Left renal pelvis (tissue), 4 donors: ENCODE results near the gene INPP5A. TPM values are rescaled to one million over a fixed set of nuclear protein-coding genes. Genes with fewer than 3 reads are reported as not detected.

Source experiments
- DNase-seq, 4 donors: peaks; one replicate each; pipeline ENCODE4 v3.0.0-alpha.2; 2013; ENCODE audit warnings: low read depth in 4 of 4, low spot score in 3 of 4
- polyA plus RNA-seq, 4 donors: library from polyadenylated mRNA; unstranded; fragments of 120-200 nt; gene quantifications; one replicate each; pipeline ENCODE4 v1.2.1, GENCODE V29; 2013; ENCODE audit not compliant: insufficient read length in 4 of 4

Gene INPP5A
- polyA plus RNA-seq, 4 donors = 29.0 to 40.2 (median 35.5) TPM

DNA sequence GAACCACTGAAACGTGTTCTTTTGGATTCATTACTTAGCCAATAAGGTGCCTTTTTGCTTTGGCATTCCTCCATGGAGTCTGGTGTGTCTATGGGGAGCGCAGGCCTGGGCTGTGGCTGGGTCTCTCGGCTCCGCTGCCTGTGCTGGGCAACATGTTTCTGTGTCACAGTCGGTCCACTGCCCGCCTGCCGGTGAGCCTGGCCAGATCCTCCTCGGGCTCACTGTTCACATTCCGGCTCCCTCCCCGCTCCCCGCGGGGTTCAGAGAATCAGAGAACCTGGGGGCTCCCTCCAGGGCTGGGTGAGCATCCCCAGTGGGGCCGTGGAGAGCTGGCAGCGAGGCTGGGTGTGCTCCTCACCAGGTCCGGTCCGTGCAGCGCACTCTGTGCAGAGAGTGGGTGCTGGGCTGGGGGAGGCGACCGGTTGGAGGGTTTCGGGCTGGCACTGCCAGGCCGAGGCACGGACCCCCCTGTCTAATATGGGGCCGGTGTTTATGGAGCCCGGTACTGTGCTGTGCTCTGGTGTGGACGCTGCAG is 70.4 kb downstream of the INPP5A start:
- DNase-seq = no peak

DNA sequence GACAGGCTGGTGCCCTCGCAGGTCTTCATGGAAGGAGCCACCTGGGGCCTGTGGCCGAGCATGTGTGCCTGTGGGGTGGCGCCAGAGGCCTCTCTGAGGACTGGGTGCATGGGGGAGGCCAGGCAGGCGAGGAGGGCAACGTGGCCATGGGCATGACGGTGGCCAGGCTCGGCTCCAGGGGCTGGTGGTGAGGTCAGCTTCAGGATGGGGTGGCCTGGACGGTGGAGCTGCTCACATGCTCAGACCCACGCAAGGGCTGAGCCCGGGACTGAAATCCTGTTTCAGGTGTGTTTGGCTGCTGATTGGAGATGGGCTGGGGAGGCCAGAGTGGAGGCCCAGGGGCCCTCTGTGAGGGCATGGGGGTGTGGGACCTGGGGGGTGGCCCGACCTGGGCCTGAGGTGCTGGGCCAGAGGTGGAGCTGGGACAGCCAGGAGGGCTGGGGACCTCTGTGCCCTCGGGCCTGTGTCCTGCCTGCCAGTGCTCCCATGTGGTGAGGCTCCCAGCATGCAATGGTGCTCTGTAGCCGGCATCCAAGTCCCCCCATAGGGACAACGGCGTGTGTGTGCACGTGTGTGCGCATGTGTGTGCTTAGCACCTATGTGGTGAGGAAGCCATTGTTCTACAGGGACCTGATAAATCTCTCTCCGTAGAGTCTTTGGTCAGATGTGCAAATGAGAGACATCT is 71.1 kb downstream of the INPP5A start:
- DNase-seq = no peak

DNA sequence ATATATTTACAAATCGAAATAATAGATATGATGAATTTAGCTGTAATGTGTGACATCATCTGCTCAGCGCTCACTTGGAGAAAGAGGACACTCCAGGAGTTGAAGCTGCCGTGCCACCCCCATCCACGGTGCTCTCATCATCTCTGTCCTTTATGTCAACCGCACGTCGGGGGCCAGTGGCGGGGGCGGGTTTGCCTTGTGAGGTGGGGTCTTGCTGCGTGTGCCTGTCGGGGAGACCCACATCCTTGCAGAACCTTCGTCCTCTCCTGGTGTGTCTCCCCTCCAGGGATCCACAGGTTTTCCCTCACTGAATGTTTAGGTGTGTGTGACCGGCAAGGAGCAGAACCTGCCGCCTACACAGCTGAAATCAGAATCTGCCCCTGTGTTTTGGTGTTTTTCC is 71.6 kb downstream of the INPP5A start:
- no peak for DNase-seq

DNA sequence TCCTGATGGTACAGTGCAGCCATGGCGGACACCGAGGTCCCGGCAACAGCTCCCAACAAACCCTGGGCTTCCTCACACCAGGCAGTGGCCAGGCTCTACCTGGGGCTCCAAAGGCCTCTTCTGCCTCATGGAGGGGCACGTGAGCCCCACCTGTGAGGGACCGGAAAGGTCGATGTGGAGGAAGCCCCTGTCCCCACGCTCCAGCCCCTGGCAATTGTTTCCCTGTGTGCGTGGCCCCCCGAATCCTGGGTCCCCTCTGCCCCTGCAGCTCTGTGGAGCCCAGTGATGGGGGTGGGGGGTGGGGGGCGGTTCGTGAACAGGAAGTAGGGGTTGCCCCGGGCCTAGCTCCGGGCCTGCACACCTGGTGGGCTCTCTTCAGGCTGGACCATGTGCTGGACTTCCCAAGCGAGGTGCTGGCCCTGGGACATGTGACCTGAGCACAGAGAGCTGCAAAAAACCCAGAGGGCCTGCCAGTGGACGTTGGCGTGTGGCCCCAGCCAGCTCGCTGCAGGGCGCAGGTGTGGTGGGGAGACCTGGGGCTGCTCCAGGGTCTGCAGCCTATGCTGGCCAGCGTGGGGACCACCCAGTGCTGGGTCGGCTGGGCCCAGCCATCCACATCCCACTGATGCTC is 72.6 kb downstream of the INPP5A start:
- DNase-seq = no peak

DNA sequence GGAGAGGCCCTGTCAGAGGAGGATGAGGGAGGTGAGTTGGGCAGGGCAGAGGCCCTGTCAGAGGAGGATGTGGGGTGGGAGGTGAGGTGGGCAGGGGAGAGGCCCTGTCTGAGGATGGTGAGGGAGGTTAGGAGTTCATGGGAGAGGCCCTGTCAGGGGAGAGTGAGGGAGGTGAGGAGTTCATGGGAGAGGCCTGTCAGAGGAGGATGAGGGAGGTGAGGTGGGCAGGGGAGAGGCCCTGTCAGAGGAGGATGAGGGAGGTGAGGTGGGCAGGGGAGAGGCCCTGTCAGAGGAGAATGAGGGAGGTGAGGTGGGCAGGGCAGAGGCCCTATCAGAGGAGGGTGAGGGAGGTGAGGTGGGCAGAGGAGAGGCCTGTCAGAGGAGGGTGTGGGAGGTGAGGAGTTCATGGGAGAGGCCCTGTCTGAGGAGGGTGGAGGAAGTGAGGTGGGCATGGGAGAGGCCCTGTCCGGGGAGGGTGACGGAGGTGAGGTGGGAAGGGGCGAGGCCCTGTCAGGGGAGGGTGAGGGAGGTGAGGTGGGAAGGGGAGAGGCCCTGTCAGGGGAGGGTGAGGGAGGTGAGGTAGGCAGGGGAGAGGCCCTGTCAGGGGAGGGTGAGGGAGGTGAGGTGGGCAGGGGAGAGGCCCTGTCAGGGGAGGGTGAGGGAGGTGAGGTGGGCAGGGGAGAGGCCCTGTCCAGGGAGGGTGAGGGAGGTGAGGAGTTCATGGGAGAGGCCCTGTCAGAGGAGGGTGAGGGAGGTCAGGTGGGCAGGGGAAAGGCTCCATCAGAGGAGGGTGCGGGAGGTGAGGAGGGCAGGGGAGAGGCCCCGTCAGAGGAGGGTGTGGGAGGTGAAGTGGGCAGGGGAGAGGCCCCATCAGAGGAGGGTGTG is 73.7 kb downstream of the INPP5A start:
- DNase-seq = no peak

DNA sequence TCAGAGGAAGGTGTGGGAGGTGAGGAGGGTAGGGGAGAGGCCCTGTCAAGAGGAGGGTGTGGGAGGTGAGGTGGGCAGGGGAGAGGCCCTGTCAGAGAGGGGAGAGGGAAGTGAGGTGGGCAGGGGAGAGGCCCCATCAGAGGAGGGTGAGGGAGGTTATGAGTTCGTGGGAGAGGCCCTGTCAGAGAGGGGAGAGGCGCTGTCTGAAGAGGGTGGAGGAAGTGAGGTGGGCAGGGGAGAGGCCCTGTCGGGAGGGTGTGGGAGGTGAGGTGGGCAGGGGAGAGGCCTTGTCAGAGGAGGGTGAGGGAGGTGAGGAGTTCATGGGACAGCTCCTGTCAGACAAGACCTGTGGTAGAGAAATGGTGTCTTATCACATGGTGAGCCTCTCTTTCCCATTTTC is 74.4 kb downstream of the INPP5A start:
- no peak for DNase-seq

DNA sequence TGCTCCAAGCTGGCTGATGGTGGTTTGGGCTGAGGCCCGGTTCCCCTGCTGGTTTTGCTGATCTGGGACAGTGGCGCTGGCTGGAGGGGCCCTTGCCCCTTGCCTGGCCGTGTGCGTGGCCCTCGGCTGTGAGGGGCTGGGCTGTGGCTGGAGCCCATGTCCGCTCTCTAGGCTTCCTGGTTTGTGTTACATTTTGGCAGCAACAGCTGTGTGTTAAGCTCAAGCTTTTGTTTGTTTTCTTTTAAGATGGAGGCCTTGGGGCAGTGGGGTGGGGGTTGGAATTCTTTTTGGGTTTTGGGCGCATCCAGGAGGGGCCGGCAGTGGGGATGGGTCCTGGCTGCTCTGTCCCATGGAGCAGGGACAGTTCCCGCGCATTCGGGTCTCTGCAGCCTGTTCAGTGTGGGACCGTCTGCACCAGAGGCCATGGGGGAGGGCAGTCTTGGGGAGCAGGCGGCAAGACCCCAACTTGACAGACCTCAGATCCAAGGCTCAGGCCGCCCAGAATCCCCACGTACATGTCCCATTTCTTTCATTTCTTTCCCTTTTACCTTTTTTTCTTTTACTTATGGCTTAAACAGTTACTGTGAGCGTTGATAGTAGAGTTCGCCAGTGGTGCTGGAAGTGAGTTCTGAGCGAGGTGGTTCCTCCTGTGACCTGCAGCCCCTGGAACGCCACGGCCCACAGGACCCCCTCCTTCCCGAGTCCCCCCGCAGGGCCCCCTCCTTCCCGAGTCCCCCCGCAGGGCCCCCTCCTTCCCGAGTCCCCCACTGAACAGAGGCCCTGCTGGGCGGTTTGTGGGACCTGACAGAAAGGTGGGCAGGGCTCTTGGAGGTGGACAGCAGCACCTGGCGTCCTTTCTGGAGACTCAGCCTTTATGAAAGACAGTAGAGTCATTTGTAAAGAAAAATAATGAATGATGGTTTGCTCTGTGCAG is 75.3 kb downstream of the INPP5A start:
- DNase-seq = no peak

DNA sequence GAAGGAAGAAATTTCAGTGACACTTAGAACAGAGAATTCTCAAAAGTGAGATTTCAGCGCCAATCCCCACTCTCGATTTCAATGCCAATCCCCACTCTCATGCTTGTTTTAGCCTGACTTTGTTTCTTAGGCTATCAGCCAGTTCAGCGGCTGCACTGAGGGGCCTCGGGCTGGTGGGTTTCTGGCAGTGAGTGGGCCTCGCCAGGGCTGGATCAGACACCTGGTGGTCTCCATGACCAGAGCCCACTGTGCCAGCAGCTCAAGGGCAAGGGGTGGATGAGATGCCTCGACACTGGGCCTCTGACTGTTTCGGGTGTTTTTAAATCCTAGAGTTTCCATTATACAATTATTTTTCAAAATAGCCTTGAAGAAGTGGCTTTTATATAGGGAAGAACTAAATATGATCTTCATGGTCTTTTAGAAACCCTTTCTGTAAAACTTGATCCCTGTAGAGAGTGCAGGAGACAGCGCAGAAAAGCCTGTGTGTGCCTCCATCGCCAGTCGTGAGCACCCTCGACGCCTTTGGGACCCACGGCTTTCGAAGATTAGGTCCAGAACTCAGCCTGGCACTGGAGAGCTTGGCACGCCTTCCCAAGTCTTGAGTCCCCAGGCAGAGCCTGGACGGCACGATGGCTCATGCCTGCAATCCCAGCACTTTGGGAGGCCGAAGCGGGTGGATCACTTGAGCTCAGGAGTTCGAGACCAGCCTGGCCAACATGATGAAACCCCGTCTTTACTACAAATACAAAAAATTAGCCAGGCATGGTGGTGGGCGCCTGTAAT is 76.2 kb downstream of the INPP5A start:
- no peak for DNase-seq

DNA sequence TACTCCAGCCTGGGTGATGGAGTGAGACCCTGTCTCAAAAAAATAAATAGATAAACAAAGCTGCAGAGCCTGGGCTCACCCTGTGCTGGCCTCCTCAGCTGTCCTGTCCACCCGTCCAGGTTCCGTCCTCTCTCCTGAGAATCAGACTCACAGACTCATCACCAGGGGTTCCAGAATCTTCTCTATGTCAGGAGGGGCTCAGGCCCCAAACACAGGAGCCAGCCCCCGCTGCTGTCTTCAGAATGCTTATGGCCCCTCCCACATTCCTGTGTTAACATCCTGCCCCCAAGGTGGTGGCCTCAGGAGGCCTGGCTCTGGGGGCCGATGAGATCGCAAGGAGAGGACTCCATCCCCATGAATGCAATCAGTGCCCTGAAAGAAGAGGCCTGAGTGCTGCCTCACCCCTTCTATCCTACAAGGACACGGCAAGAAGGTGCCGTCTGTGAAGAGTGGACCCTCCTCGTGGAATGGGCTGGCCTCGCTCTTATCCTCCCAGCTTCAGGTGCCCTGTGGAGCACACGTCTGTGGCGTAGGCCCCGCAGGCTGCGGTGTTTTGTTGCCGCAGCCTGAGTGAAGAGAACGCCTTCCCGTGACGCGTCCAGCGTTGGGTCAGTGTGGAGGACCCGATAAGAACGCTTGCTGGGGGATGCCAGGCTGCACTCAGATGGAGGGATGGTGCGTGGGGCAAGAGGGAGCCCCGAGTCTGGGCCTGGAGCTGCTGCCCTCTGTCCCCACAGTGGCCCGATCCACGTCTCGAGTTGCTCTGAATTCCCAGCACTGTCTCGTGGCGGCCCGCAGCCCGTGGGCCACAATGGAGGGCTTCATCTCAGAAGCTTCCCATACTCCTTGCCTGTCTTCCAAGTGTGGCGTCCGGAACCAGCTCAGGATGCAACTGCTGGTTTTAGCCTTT is 77.1 kb downstream of the INPP5A start:
- DNase-seq = no peak

DNA sequence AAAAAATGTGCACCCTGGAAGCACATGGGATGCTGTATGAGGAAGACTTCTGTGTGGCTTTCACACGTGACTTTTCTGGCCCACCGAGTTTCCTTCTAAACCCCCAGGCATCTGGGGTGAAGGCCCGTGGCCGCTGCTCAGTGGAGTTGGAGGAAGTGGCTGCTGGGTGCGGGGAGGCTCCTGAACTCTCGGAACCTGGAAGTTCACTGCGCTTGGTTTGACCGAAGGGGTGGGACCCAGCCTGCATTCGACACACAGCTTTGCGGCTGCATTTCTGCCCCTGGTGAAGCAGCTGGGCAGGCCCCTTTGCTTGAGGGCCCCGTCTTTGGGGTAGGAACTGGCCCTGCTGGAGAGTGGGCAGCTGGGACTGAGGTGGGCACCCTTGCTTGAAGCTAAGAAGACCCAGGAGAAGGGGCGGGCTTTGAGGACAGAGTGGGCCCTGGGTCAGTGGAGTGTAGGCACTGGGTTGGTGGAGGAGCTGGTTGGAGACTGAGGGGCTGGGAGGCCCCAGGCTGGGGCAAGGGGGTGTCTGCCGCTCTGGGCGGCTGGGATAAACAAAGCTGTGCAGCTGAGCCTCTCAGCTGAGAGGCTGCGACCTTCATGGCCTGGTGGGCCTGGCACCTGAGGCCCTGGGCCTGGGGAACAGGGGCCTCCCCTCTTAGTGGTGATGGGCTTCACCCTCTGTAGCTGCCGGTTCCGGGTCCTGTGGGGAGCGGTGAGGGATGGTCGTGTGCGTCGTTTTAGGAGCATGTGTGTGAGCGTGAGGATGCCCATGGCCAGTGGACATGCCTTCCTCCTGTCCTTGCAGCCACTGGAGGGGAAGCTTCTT is 78.0 kb downstream of the INPP5A start:
- no peak for DNase-seq

DNA sequence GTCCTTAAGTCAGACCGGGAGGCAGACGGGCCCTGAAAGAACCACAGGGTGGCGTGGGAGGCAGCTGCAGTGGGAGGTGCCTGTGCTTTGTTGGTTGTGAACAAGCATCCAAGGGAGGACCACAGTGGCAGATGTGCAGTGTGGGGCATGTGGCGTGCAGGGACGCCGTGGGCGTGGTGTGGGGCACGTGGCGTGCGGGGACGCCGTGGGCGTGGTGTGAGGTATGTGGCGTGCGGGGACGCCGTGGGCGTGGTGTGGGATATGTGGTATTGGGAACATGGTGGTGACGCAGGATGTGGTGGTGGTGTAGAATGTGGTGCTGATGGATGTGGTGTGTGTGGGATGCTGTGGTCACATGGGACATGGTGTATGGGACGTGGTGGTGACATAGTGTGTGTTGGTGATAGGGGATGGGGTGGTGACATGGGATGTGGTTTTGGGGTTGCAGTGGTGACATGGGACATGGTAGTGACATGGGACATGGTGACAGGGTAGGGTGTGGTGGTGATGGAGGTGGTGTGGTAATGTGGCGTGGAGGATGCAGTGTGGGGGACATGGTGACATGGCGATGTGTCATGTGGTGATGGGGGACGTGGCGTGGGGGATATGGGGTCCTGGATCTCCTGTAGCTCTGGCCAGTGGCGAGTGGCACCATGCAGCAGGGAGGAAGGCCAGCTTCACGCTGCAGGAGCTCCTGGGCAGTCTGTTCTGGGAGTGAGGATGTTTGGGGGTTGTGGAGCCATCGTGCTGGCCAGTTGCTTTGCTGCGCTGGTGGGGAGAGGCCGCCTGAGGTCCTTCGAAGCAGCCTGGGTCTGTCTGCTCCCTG is 78.8 kb downstream of the INPP5A start:
- no peak for DNase-seq

DNA sequence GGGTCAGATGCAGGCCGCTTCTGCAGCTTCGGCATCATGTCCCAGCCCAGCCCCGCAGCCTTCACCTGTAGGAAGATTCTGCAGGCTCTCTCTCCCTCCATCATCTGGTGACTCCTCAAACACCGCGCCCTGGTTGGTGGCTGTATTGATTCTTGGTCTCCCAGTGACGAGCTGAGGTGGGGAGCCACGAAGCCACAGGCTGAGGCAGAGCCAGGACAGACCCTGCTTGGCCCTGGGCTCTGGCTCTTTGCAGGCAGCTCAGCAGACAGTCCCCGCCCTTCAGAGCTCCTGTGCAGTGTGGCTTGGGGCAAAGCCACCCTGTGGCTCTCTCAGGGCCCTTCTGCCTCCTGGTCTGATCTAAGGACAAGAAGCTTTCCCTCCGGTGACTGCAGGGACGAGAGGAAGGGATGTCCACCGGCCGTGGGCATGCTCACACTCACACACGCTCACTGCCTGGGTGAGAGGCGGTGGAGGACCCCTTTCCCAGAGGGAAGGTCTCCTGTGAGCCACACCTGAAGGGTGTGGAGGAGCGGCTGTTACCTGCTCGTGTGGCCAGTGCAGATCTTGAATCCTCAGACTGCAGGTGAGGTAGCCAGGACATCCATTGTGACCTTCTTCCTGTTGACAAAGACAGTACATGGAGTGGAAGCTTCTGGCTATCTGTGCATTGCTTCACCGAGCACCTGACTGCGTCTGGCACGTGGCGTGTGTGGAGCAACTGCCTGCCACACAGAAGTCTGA is 79.6 kb downstream of the INPP5A start:
- no peak for DNase-seq

DNA sequence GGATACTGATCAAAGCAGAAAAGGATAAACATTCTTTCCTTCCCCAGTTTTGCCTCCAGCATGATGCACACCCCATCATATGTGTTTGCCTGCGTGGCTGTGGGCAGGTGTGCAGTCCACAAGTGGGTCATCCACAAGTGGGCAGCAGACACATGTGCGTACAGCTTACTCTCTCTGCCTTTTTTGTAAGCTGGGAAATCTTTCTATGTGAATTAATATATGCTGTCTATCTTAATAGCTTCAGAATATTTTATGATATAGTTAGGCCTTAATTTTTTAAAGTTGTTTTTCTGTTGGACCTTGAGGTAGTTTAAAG is 80.1 kb downstream of the INPP5A start:
- DNase-seq = no peak

DNA sequence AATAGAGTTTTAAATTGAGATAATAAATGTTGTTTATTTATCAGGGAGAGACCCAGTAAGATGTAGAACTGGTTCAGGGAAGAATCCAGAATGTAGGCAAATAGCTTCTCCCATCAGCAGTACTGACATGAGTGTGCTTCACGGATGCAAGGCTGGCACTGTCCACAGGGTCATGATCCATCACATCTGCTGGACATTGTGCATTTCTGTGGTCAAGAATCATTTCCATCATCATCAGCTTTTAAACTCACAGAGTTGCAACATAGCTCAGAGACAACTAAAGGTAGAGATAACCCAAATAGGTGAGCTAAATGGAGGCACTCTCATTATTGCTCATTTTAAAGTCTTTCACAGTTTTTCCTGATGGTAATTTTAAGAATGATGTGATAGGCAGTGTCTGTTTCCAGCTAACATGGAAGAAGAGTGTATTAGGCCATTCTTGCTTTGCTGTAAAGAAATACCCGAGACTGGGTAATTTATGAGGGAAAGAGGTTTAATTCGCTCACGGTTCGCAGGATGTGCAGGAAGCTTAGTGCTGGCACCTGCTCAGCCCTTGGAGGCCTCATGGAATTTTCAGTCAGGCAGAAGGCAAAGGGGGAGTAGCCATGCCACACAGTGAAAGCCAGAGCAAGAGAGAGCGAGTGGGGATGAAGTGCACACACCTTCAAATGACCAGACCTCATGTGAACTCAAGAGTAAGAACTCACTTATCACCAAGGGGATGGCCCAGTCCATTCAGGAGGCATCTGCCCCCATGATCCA is 80.8 kb downstream of the INPP5A start:
- DNase-seq = no peak

DNA sequence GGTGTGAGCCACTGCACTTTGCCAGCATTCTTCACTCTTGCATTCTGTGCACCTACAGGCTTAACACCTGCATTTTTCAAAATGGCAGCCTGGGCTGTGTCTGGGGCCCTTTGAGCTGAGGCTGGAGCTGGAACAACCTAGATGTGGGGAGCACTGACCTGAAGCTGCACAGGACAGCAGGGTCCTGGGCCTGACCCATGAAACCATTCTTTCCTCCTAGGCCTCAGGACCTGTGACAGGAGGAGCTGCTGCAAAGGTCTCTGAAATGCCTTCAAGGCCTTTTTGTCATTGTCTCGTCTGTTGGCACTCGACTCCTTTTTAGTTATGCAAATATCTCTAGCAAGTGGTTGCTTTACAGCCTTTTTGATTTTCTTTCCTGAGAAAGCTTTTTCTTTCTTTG is 82.3 kb downstream of the INPP5A start:
- no peak for DNase-seq
